HG03064 (cell line): Measurements from ENCODE around the gene PPP1R12C.
A peak's percentile ranks its signal among the peaks of the same experiment; 100 is the strongest.

Experiments used
- ATAC-seq: cut with Tn5 transposase; IDR thresholded peaks from one replicate; pipeline ENCODE4 v1.9.1; 2021; ENCODE audit warnings: low read depth; ENCODE audit not compliant: unreplicated experiment

The PPP1R12C gene

GRCh38 chr19:55147545-55148251, 30.3 kb upstream of the PPP1R12C start:
- ATAC-seq: no peak

DNA sequence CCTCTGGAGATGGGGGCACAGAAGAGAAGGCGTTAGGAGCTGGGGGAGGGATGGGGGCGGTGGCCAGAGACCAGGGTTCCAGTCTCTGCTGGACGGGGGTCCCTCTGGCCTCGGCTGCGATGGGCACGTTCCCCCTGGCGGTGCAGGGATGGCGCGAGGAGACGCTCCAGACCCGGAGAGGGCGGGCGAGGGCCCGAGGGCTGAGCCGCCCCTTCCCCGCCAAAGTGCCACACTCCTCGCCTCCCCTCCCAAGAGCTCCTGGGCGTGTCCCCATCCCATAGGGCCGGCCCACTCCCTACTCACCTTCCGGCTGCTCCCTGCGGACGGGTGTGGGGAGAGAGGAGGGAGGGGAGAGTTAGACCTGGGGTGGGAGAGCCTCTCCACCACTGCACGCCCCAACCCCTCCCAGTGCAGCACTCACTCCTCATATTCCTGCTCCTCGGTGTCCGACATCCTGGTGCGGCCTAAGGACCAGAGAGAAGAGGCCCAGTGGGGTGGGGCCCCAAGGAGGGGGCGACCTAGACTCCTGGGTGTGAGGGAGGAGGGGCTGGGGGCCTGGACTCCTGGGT, 29.4 kb upstream of the PPP1R12C start:
- no peak for ATAC-seq

GRCh38 chr19:55146078-55146704, 28.8 kb upstream of the PPP1R12C start:
- ATAC-seq: no peak

GRCh38 chr19:55145232-55145631, 27.8 kb upstream of the PPP1R12C start:
- ATAC-seq: no peak

- ATAC-seq: no peak
Observed at GRCh38 chr19:55141696-55142095, 24.3 kb upstream of the PPP1R12C start.

DNA sequence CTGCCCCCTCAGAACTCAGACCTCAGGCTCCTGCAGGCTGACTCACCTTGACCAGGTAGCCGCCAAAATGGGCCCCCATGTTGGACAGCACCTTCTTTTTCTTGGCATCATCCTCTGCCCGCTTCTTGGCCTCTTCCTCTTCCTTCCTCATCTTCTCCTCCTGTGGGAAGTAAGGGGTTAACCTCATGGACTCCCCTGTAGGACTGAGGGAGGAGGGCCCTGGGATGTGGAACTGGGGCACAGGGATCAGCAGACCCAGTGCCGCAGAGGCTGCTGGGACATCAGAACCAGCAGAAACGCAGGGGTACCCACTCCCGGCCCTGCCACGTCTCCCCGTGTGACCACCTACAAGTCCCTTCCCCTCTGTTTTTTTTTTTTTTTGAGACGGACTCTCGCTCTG, 20.5 kb upstream of the PPP1R12C start:
- no peak for ATAC-seq

DNA sequence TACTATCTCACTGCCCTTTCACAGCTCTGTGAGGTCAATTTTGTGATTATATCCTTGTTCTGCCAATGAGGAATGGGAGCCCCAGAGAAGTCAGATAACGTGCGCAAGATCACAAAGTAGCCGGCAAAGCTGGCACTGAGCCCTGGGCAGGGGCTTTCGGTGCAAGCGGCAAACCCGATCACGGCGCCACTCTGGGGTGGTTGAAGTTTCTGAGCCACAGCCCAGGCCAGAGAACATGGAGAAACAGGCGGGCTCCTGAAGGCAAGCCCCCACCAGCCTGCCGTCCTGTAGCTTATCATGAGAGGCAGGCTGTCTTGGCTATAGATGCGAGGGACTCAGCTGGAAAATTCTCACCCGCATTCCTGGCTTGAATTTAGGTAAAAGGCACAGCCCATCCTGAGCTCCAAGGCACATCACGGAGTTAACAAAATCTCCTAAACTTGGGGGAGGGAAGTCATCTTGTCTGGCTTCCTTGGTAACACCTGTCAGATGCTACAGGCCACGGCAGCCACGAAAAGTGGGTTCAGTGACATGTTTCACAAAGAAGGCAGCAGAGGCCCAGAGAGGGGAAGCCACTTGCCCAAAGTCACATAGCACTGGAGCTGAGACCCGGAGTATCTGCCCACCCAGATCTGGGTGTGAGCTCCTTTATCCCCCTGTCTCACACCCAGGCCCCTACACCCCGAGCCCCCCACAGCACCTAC, 19.1 kb upstream of the PPP1R12C start:
- ATAC-seq: no peak

DNA sequence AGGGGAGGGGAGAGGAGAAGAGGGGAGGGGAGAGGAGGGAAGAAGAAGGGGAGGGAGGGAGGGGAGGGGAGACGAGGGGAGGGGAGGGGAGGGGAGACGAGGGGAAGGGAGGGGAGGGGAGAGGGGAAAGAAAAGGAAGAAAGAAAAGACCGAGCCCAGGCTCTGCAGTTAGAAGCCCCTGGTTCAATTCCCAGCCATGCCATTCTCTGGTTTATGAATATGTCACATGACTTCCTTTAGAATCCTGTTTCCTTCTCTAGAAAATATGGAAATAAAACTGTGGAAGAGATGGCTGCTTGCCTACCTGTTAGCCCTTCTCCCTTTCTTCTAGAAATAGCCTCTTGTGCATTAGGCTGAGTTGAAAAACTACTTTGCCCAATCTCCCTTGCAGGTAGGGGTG, 17.3 kb upstream of the PPP1R12C start:
- ATAC-seq: no peak

DNA sequence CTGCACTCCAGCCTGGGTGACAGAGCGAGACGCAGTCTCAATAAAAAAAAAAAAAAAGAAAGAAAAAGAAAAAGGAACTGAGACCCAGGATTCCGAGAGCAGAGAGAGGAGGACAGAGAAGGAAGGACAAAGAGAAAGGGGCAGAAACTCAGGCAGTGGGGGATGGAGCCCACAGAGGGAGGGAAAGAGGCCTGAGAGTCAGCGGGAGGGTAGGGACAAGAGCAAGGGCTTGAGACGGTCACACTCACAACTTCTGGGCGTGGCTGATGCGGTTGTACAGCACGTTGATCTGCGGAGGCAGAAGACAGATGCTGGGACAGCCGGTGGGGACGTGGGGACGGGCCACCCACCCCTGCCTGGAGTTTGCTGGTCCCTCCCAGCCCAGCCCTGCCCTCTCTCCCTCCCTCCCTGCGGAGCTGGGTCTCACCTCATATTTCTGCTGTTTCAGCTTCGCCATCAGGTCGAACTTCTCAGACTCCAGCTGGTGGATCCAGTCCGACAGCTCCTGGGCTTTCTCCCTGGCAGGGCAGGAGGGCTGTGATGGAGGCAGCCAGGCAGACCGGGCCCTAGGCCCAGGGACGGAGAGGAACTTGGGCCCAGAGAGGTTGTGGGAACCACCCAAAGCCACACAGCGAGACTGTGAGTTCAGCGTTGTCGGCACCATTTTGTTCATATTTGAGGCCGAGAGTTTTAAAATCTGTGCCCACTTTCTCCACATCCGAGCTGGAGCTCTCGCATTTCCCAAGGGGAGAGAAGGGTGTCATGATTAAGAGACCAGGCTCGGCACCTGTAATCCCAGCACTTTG, 16.4 kb upstream of the PPP1R12C start:
- ATAC-seq: no peak

- no peak for ATAC-seq
Observed at GRCh38 chr19:55132453-55133129, 15.2 kb upstream of the PPP1R12C start.

DNA sequence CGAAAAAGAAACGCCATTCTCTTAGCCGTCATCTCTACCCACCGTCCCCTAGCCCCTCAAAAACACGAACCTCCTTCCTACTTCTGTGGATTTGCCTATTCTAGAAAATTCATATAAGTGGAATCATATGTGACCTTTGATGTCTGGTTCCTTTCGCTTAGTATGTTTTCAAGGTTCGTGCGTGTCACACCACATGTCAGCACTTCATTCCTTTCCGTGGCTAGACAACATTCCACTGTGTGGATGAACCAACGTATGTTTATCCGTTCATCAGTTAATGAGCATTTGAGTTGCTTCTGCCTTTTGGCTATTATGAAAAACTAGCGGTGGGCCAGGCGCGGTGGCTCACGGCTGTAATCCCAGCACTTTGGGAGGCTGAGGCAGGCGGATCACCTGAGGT, 14.0 kb upstream of the PPP1R12C start:
- no peak for ATAC-seq

DNA sequence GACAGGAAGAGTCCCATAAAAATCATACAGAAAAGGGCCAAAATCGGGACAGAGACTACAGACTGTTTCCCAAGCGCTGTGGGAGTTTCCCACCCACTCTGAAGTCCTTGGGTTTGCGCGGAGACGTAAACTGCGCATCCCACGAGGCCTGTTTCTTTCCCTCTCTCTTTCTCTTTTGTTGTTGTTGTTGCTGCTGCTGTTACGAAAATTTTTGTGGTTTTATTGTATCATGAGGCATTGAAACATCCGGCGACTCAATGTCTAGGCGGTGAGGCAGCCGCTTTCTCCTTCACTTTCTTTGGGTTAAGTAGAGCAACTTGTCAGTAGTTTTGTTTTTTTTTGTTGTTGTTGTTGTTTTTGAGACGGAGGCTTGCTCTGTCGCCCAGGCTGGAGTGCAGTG, 1.6 kb upstream of the PPP1R12C start:
- ATAC-seq: no peak

GRCh38 chr19:55118401-55118991, 1.1 kb upstream of the PPP1R12C start:
- no peak for ATAC-seq

DNA sequence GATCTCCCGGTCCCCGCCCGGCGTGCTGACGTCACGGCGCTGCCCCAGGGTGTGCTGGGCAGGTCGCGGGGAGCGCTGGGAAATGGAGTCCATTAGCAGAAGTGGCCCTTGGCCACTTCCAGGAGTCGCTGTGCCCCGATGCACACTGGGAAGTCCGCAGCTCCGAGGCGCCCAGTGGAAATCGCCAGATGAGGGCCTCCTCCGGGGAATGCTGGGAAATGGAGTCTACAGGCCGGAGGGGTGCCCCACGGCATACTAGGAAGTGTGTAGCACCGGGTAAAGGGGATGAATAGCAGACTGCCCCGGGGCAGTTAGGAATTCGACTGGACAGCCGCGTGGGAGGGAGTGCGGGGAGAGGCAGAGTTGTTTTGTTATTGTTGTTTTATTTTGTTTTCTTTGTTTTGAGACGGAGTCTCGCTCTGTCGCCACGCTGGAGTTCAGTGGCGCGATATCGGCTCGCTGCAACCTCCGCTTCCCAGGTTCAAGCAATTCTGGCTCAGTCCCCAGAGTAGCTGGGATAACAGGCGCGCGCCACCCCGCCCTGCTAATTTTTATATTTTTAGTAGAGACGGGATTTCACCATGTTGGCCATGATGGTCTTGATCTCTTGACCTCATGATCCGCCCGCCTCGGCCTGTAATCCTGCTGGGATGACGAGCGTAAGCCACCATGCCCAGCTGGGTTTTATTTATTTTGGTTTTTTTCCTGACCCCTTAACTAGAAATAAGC, 390 bp upstream of the PPP1R12C start:
- ATAC-seq: peak; percentile 62

- ATAC-seq: no peak
Observed at GRCh38 chr19:55116232-55116858, 1.1 kb downstream of the PPP1R12C start.

- no peak for ATAC-seq
Observed at GRCh38 chr19:55115446-55116065, 1.9 kb downstream of the PPP1R12C start.

- no peak for ATAC-seq
Observed at GRCh38 chr19:55114566-55115145, 2.8 kb downstream of the PPP1R12C start.

GRCh38 chr19:55113570-55114039, 3.8 kb downstream of the PPP1R12C start:
- no peak for ATAC-seq
